Measurements from ENCODE around the gene VASH2.

DNA sequence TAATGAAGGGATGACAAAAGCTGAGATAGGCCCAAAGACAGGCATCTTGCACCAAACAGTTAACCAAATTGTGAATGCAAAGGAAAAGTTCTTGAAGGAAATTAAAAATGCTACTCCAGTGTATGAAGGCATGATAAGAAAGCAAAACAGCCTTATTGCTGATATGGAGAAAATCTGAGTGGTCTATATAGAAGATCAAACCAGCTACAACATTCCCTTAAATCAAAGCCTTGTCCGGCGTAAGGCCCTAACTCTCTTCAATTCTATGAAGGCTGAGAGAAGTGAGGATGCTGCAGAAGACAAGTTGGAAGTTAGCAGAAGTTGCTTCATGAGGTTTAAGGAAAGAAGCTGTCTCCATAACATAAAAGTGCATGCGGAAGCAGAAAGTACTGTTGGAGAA is 69.7 kb downstream of the VASH2 start:
- TF ChIP-seq, protein P1, sequence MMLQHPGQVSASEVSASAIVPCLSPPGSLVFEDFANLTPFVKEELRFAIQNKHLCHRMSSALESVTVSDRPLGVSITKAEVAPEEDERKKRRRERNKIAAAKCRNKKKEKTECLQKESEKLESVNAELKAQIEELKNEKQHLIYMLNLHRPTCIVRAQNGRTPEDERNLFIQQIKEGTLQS (CRISPR knock-in tag; conservative IDR thresholded peaks at IDR 0.05), result no peak
- no peak for TF ChIP-seq ETV6 (CRISPR knock-in tag; IDR thresholded peaks at IDR 0.05)
- TF ChIP-seq, protein P2, sequence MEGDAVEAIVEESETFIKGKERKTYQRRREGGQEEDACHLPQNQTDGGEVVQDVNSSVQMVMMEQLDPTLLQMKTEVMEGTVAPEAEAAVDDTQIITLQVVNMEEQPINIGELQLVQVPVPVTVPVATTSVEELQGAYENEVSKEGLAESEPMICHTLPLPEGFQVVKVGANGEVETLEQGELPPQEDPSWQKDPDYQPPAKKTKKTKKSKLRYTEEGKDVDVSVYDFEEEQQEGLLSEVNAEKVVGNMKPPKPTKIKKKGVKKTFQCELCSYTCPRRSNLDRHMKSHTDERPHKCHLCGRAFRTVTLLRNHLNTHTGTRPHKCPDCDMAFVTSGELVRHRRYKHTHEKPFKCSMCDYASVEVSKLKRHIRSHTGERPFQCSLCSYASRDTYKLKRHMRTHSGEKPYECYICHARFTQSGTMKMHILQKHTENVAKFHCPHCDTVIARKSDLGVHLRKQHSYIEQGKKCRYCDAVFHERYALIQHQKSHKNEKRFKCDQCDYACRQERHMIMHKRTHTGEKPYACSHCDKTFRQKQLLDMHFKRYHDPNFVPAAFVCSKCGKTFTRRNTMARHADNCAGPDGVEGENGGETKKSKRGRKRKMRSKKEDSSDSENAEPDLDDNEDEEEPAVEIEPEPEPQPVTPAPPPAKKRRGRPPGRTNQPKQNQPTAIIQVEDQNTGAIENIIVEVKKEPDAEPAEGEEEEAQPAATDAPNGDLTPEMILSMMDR (IDR thresholded peaks at IDR 0.05), result no peak
- TF ChIP-seq TCF7 (CRISPR knock-in tag; IDR thresholded peaks at IDR 0.05; ENCODE audit: low read depth), result no peak

All from WTC11 (cell line).